Measurements from ENCODE around the gene ANKMY1.

DNA sequence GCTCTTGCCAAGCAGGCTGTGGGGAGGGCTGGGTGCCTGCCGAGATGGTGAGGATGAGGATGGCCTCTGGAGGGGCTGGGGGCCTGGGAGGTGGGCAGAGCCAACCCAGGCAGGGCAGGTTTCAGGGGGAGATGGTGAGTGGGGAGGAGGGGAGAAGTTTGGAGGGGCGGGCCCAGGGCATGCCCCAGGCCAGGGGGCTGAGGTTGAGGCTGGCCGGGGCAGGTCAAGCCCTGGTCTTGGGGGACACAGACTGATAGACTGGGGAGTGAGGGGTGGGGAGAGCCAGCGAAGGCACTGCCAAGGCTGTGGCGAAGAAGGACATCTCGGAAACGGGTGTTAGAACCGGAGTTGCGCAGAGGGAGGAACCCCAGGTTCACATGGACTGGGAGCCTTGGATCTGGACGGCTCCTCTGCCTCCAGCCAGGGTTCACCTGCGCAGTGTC is 41.4 kb upstream of the ANKMY1 start:
- no peak for TF ChIP-seq EZH2 (IDR thresholded peaks at IDR 0.05; ENCODE audit: low read depth)
- TF ChIP-seq CTCF (conservative IDR thresholded peaks at IDR 0.05), result no peak
